Lower leg skin (tissue), 4 donors: ENCODE data around the gene RBFOX2. TPM values are rescaled to one million over a fixed set of nuclear protein-coding genes. Genes with fewer than 3 reads are reported as not detected.

Experiments used
- DNase-seq, 2 donors: peaks; one replicate each; pipeline ENCODE4 v3.0.0-alpha.2; 2019; ENCODE audit warnings: low spot score in 2 of 2
- H3K4me3 ChIP-seq: fragments of 200-600 bp; sonication (generic); 2 replicates; pipeline ENCODE4 v1.5.1; 2017; ENCODE audit warnings: mild to moderate bottlenecking, low read depth; ENCODE audit not compliant: poor library complexity, severe bottlenecking
- POLR2A ChIP-seq, 2 donors: fragments of 450-650 bp; IDR thresholded peaks; one replicate each; pipeline ENCODE4 v1.6.1; 2016 to 2017; ENCODE audit warnings: antibody characterized with exemption in 2 of 2, mild to moderate bottlenecking in 1 of 2, moderate library complexity in 1 of 2
- WGBS, 2 donors: methylation state at CpG; one replicate each; pipeline ENCODE4 v1.1.5; 2018; 5-methylcytosine and 5-hydroxymethylcytosine counted together
- intact Hi-C: fragments of 100-400 bp; cut with DNase I; formaldehyde crosslinking; loops from one replicate; pipeline ENCODE4 v1.15.0; 2023; ENCODE audit warnings: low total_unique reads
- total RNA-seq, 4 donors: library from RNA; depleted of rRNA; stranded (reverse); fragments of >200 nt; gene quantifications; one replicate each; pipeline ENCODE4 v1.1.0, GENCODE V29; 2016
- TF ChIP-seq, protein P1 (sequence below), 3 donors: fragments of 450-650 bp; IDR thresholded peaks; one replicate each; pipeline ENCODE4 v1.5.1; 2016; ENCODE audit warnings: antibody characterized with exemption in 3 of 3, mild to moderate bottlenecking in 3 of 3, moderate library complexity in 2 of 3

RBFOX2 gene
- total RNA-seq, 4 donors from 2014 or later = 40.9 to 56.5 (median 51.1) TPM

DNA sequence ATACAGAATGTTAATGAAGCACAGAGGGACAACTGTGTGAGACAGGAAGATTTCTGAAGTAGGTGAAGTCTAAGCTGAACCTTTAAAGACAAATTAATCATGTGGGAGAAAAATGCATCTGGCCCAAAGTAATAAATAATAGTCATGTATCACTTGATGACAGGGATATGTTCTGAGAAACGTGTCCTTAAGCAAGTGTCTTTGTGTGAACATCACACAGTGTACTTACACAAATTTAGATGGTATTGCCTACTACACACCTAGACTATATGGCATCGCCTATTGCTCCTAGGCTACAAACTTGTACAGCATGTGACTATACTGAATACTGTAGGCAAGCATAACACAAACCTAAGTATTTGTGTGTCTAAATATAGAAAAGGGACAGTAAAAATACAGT lies 198.3 kb downstream of the RBFOX2 start:
- WGBS, 2 donors = 63 to 69% methylated on average over 2 of the region's 2 CpGs
- intact Hi-C loops = no loop called here
- no peak for DNase-seq
- no peak overlapping the region for H3K4me3 ChIP-seq
- TF ChIP-seq POLR2A (IDR thresholded peaks at IDR 0.05) = no peak
- TF ChIP-seq, protein P1, sequence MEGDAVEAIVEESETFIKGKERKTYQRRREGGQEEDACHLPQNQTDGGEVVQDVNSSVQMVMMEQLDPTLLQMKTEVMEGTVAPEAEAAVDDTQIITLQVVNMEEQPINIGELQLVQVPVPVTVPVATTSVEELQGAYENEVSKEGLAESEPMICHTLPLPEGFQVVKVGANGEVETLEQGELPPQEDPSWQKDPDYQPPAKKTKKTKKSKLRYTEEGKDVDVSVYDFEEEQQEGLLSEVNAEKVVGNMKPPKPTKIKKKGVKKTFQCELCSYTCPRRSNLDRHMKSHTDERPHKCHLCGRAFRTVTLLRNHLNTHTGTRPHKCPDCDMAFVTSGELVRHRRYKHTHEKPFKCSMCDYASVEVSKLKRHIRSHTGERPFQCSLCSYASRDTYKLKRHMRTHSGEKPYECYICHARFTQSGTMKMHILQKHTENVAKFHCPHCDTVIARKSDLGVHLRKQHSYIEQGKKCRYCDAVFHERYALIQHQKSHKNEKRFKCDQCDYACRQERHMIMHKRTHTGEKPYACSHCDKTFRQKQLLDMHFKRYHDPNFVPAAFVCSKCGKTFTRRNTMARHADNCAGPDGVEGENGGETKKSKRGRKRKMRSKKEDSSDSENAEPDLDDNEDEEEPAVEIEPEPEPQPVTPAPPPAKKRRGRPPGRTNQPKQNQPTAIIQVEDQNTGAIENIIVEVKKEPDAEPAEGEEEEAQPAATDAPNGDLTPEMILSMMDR (IDR thresholded peaks at IDR 0.05) = no peak

DNA sequence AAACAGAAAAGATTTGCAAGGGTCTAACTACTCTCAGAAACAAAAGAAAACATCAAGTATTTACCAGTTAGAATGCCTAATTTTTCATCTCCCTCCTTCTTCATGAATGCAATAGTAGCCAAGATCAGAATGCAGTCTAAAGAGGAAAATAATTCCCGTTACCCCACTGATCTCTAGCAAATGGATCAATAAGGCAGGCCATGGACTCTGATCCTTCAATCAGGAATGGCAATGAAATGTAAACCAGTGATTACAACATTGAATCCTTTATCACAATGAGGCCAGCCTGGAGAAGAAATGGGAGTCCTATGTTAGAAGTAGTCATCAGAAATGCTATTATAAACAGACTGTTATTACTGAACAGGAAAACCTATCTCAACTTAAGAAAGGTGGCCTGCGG lies 204.4 kb downstream of the RBFOX2 start:
- WGBS, 2 donors = 96 to 97% methylated on average over 2 of the region's 2 CpGs
- H3K4me3 ChIP-seq = no peak overlapping the region
- no peak for DNase-seq
- TF ChIP-seq, protein P1 (IDR thresholded peaks at IDR 0.05) = no peak
- no peak for TF ChIP-seq POLR2A (IDR thresholded peaks at IDR 0.05)
- intact Hi-C loops = no loop called here

DNA sequence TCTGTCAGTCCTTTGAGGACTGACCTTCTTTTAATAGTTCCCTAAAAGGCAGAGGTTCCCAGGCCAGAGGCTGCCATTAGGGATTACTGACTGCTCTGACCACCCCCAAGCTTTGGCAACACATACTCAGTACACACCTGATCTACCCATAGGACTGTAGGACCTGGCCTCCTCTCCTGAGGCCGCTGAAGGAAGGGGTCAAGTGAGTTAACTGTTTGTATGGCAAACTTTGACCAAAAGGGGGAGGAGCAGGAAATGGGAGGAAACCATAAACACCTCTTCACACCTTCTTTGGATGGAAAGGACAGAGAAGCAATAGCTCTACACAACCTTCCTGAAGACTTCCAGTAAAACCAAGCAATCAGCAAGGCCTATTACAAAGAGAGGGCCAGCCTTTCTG lies 207.0 kb downstream of the RBFOX2 start:
- TF ChIP-seq, protein P1 (IDR thresholded peaks at IDR 0.05) = no peak
- no peak for TF ChIP-seq POLR2A (IDR thresholded peaks at IDR 0.05)
- WGBS, 2 donors = 76 to 80% methylated on average over 1 of the region's 1 CpG
- intact Hi-C loops = no loop called here
- DNase-seq = no peak
- H3K4me3 ChIP-seq = no peak overlapping the region

DNA sequence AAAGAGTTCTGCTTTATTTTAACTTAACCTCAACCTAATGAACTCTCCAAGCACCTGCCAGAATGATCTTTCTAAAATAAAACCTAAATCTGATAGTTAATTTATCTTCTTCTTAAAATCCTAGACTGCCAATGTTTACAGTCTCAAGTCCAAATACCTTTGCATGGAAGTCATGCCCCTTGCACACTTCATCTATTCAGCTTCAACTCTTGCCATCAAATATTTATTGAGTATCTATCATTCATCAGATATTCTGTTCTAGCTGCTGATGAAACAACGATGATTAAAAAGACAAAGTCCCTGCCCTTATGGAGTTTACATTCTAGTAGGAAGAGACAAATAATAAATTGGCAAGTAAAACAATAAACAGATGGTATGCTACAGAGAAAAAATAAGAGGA lies 209.2 kb downstream of the RBFOX2 start:
- no peak for DNase-seq
- no peak overlapping the region for H3K4me3 ChIP-seq
- intact Hi-C loops = no loop called here
- 95 to 98% methylated on average over 1 of the region's 1 CpG for WGBS, 2 donors
- TF ChIP-seq, protein P1 (IDR thresholded peaks at IDR 0.05) = no peak
- TF ChIP-seq POLR2A (IDR thresholded peaks at IDR 0.05) = no peak

DNA sequence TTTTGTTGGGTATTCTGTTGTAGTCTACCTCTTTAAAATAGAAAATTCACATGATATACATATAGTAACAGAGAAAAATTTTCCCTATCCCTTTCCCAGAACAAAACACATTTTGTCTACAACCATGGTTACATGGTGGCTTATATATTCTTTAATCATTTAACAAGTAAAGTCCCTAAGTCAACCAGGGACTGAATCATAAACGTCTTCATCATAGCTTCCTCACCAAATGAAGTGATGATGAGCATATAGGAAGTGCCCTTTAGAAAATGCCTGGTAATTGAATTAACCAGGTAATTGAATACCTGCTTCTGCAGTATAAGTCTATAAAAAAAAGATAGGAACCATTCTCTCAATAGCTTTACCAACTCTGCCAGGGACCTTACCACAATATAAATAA lies 209.7 kb downstream of the RBFOX2 start:
- no peak for DNase-seq
- intact Hi-C loops = no loop called here
- WGBS, 2 donors = 48 to 73% methylated on average over 1 of the region's 1 CpG
- no peak for TF ChIP-seq POLR2A (IDR thresholded peaks at IDR 0.05)
- TF ChIP-seq, protein P1 (IDR thresholded peaks at IDR 0.05) = no peak
- H3K4me3 ChIP-seq = no peak overlapping the region

DNA sequence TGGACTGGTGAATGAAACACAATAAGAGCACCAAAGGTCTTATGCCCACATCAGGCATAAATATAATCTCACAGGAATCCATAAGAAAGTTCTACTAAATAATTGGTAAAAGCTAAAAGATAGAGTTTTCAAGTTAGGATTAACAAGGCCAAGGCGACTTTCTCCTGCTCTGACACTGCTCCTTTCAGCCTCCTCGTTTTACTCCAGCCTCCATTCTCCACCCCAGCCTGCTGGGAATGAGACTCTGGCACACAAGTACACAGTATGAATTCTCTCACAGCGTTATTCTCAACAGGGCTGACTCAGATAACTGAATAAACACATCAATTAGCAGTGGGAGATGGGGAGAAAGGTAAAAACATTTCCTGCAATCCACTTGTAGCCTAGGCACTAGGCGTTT lies 216.0 kb downstream of the RBFOX2 start:
- 71 to 74% methylated on average over 4 of the region's 4 CpGs for WGBS, 2 donors
- intact Hi-C loops = no loop called here
- no peak overlapping the region for H3K4me3 ChIP-seq
- TF ChIP-seq, protein P1 (IDR thresholded peaks at IDR 0.05) = no peak
- TF ChIP-seq POLR2A (IDR thresholded peaks at IDR 0.05) = no peak
- DNase-seq = no peak
